ENCODE data around the gene COX6A1.

GRCh38 chr12:120479458-120479857, 41.5 kb downstream of the COX6A1 start:
- TF ChIP-seq CTCF (IDR thresholded peaks at IDR 0.05), result no peak
- no peak for TF ChIP-seq POLR2A (IDR thresholded peaks at IDR 0.05)

Measured in uterus (tissue), 2 donors.